ENCODE data around the gene ZFP57. TPM values are rescaled to one million over a fixed set of nuclear protein-coding genes. Genes with fewer than 3 reads are reported as not detected.
A peak's percentile ranks its signal among the peaks of the same experiment; 100 is the strongest.

ZFP57 gene
- total and polyA plus RNA-seq, 2 of the 13 experiments (the other 11 are each of a cell fraction or from before 2014, with no cell fraction given), result not detected

GRCh38 chr6:29651413-29652197 lies 29.3 kb downstream of the ZFP57 start (continued):
- no peak for TF ChIP-seq ZBTB25 (CRISPR knock-in tag; IDR thresholded peaks at IDR 0.05)
- TF ChIP-seq ARID3A (IDR thresholded peaks at IDR 0.05; ENCODE audit: low read depth, low read length), result peak; percentile 67; the same call in 1 of the 2 replicates
- TF ChIP-seq ESRRA (CRISPR knock-in tag; IDR thresholded peaks at IDR 0.05; ENCODE audit: low read depth), result no peak
- no peak for TF ChIP-seq ZNF670 (CRISPR knock-in tag; IDR thresholded peaks at IDR 0.05; ENCODE audit: borderline replicate concordance)
- no peak for TF ChIP-seq HNRNPK (IDR thresholded peaks at IDR 0.05; ENCODE audit: low read depth, low read length, poor library complexity, severe bottlenecking)
- TF ChIP-seq CC2D1A (CRISPR knock-in tag; IDR thresholded peaks at IDR 0.05), result no peak
- no peak for TF ChIP-seq ZNF605 (CRISPR knock-in tag; IDR thresholded peaks at IDR 0.05)
- peak; percentile 34 for TF ChIP-seq TEAD3 (CRISPR knock-in tag; optimal IDR thresholded peaks at IDR 0.05; ENCODE audit: borderline replicate concordance)
- TF ChIP-seq HOMEZ (CRISPR knock-in tag; IDR thresholded peaks at IDR 0.05; ENCODE audit: low read depth), result no peak
- TF ChIP-seq ISX (CRISPR knock-in tag; conservative IDR thresholded peaks at IDR 0.05), result no peak
- no peak for TF ChIP-seq ZNF276 (CRISPR knock-in tag; IDR thresholded peaks at IDR 0.05; ENCODE audit: low read depth)
- no peak for TF ChIP-seq TP53 (CRISPR knock-in tag; conservative IDR thresholded peaks at IDR 0.05)
- no peak for TF ChIP-seq HOXD1 (CRISPR knock-in tag; IDR thresholded peaks at IDR 0.05)
- no peak for TF ChIP-seq SAFB2 (CRISPR knock-in tag; IDR thresholded peaks at IDR 0.05; ENCODE audit: borderline replicate concordance, low read depth)
- peak; percentile 65 for TF ChIP-seq CTCF (CRISPR knock-in tag; IDR thresholded peaks at IDR 0.05)
- peak; percentile 19; the same call in 1 of the 2 replicates for TF ChIP-seq THAP11 (CRISPR knock-in tag; IDR thresholded peaks at IDR 0.05)
- TF ChIP-seq DZIP1 (CRISPR knock-in tag; IDR thresholded peaks at IDR 0.05), result no peak
